ENCODE measurements around the gene EEF1A2.

GRCh38 chr20:63459070-63459380 is 39.9 kb downstream of the EEF1A2 start:
- TF ChIP-seq EP300 (IDR thresholded peaks at IDR 0.05) (no peak), CTCF (IDR thresholded peaks at IDR 0.05) (no peak), POLR2AphosphoS5 (IDR thresholded peaks at IDR 0.05) (no peak), POLR2A (IDR thresholded peaks at IDR 0.05; ENCODE audit: low read depth) (no peak)
